GM12873 (cell line): ENCODE results near the gene CCR6.

Source experiments
- TF ChIP-seq, protein P1 (sequence below): IDR thresholded peaks from 2 replicates; pipeline ENCODE4 v1.5.1; 2012; ENCODE audit warnings: low read depth, mild to moderate bottlenecking, moderate library complexity, low read length, control low read depth; ENCODE audit not compliant: insufficient read depth; ENCODE audit errors: missing control alignments

The CCR6 gene

GRCh38 chr6:167130712-167131684 is 8.1 kb downstream of the CCR6 start:
- TF ChIP-seq, protein P1, sequence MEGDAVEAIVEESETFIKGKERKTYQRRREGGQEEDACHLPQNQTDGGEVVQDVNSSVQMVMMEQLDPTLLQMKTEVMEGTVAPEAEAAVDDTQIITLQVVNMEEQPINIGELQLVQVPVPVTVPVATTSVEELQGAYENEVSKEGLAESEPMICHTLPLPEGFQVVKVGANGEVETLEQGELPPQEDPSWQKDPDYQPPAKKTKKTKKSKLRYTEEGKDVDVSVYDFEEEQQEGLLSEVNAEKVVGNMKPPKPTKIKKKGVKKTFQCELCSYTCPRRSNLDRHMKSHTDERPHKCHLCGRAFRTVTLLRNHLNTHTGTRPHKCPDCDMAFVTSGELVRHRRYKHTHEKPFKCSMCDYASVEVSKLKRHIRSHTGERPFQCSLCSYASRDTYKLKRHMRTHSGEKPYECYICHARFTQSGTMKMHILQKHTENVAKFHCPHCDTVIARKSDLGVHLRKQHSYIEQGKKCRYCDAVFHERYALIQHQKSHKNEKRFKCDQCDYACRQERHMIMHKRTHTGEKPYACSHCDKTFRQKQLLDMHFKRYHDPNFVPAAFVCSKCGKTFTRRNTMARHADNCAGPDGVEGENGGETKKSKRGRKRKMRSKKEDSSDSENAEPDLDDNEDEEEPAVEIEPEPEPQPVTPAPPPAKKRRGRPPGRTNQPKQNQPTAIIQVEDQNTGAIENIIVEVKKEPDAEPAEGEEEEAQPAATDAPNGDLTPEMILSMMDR: no peak

DNA sequence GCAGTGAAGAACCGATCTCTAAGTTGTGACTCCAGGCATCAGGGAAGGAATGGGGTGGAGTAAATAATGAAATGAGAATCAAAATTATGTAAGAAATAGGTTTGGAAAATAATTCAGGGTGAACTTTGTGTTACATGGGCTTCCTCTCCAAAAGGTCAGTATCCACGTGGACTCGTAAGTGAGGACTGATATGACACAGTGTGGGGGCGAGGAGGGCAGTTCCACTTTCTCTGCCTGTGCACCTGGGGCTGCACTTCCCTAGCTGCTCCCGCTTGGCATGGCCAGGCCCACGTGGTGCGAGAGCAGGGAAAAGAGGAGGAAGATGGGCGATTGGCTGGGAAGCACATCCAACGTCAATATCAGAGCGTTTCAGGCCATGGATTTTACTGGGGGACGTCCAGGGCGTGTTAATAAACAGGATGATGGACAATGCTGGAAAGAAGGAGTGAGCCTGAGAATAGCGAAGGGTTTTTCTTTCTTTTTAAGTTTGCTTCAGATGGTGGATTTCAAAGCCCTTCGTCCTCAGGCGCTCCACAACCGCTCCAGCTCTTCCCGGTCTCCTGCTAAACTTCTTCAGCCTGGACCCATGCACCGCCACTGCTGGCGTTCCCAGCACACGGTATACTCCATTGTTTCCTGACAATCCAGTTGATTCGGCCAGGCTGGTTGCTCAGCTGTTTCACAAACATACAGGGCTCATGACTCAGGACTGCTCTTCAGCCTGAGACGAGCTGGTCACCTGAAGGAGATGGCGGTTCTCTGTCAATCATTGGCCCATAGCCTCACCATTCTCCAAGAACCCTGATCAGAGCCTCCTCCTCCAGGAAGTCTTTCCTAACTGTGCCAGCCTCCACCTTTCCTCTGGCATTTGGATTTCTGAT is 11.8 kb downstream of the CCR6 start:
- TF ChIP-seq, protein P1: no peak

- TF ChIP-seq, protein P1: no peak
Measured at GRCh38 chr6:167136376-167136775, 13.5 kb downstream of the CCR6 start.

- TF ChIP-seq, protein P1: no peak
Measured at GRCh38 chr6:167137081-167137480, 14.2 kb downstream of the CCR6 start.

DNA sequence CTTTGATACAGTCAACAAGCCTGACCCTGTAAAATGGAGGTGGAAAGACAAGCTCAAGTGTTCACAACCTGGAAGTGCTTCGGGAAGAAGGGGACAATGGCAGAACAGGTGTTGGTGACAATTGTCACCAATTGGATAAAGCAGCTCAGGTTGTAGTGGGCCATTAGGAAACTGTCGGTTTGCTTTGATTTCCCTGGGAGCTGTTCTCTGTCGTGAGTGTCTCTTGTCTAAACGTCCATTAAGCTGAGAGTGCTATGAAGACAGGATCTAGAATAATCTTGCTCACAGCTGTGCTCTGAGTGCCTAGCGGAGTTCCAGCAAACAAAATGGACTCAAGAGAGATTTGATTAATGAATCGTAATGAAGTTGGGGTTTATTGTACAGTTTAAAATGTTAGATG is 15.0 kb downstream of the CCR6 start:
- TF ChIP-seq, protein P1: no peak

- TF ChIP-seq, protein P1: no peak
Measured at GRCh38 chr6:167139761-167140160, 16.9 kb downstream of the CCR6 start.
